ENCODE measurements around the gene LYZL2. TPM values are rescaled to one million over a fixed set of nuclear protein-coding genes. Genes with fewer than 3 reads are reported as not detected.

LYZL2 gene
- total RNA-seq, 2 experiments from 2014 or later: not detected

DNA sequence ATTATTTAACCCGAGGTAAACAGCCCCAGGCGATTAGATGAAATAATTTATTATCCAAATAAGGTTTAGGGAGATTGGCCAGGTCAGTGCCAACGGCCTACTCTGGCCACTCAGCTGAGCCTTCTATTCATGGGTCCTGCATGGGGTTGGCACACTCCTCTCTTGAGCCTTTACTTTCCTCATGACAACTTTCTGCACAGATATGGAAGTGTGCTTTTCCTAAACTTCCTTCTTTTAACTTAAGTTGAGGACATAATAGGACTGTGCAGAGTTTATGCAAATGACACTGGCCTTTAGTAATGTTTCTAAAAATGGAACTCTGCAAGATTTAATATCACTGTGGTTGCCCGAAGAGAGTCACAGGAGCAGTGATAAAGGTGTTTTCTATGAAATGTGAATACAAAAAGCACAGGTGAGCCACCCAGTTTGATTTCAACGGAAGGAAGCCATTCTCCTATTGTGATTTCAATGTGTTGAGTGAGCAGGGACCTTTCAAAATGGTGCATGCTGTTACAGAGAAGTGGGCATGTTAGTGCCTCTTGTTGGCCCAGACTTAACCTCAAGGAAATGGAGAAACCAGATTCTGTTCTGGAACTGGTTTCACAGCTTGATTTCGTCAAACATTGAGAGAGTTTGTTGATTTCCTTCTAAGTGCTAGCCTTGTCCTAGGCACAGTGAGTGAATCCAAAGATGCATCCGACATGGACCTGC, 55.7 kb downstream of the LYZL2 start:
- H3K36me3 Mint-ChIP-seq (ENCODE audit: low read depth): no peaks in the 10 kb centered on the region
- DNase-seq (no peak), ATAC-seq (no peak)
- H3K27me3 Mint-ChIP-seq: no peaks in the 10 kb centered on the region
- H3K27ac Mint-ChIP-seq: no peak overlapping the region
- CTCF ChIA-PET: interaction anchor here (0.8 kb wide), 1 partner anchor 21 kb away, joined by 3 read pairs; no protein-coding TSS in a partner anchor
- POLR2A ChIA-PET: no interaction called here
- H3K4me3 Mint-ChIP-seq: no peak overlapping the region
- H3K9me3 Mint-ChIP-seq (ENCODE audit: low read depth): no peaks in the 10 kb centered on the region
- intact Hi-C loops (cut with DNase I, micrococcal nuclease): no loop called here
- no peaks in the 10 kb centered on the region for H3K4me1 Mint-ChIP-seq

DNA sequence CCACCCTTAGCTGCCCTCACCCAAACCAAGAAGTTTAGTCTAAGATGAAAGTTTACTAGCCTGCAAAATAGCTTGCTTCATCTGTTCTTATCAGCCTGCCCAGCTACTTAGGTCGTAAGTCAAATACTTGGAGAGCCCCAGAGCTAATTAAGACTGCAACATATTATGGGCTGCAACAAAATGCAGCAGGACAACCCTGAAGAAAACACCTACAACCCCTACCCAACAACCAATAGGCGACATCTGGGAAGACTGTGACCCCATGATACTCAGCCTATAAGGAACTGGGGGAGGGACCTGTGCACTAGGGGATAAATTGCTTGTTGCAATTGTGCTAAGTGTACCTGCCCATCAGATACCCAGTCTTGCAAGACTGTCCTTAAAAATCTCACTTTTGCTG, 64.1 kb downstream of the LYZL2 start:
- Mint-ChIP-seq H3K27me3 (peaks cover 6% of the 10 kb centered on the region), H3K36me3 (ENCODE audit: low read depth) (no peaks in the 10 kb centered on the region), H3K27ac (no peak overlapping the region), H3K9me3 (ENCODE audit: low read depth) (no peaks in the 10 kb centered on the region), H3K4me1 (peaks cover 4% of the 10 kb centered on the region), H3K4me3 (no peak overlapping the region)
- POLR2A ChIA-PET: no interaction called here
- DNase-seq (no peak), ATAC-seq (no peak)
- intact Hi-C loops (cut with DNase I, micrococcal nuclease): no loop called here
- CTCF ChIA-PET: interaction anchor here (0.5 to 0.9 kb wide), 4 partner anchors 8 to 172 kb away, joined by 3 to 4 read pairs (median 3); no protein-coding TSS in a partner anchor

DNA sequence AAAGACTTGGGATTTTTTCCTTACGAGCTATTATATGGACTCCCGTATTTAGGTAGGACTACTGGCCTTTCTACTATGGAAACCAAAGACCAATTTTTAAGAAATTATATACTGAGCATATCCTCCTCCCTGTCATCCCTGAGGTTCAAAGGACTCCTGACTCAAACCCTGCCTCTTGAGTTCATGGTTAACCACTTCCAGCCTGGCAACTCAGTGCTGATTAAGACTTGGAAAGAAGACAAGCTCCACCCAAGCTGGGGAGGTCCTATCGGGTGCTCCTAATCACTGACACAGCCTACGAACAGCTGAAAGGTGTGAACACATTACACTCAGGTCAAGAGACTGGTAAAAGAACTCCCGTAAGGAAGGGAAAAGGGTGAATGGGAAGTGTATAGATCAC, 66.8 kb downstream of the LYZL2 start:
- intact Hi-C loops (cut with DNase I, micrococcal nuclease): no loop called here
- peak; percentile 97 for ATAC-seq
- Mint-ChIP-seq H3K4me1 (peaks cover 4% of the 10 kb centered on the region), H3K27me3 (peaks cover 6% of the 10 kb centered on the region), H3K27ac (no peak overlapping the region), H3K36me3 (ENCODE audit: low read depth) (no peaks in the 10 kb centered on the region), H3K9me3 (ENCODE audit: low read depth) (no peaks in the 10 kb centered on the region), H3K4me3 (no peak overlapping the region)
- ChIA-PET CTCF (interaction anchor here (0.6 to 2.1 kb wide), 5 partner anchors 19 to 149 kb away, joined by 3 to 10 read pairs (median 6); no protein-coding TSS in a partner anchor), POLR2A (no interaction called here)
- DNase-seq: peak; percentile 70

Other genes starting within 250 kb of the LYZL2 start
- 10 to 100 TPM; 19.9 to 22.9 TPM for gene MAP3K8, start 195.6 kb downstream of the LYZL2 start, total RNA-seq